ENCODE measurements around the gene ATXN3L.

The ATXN3L gene

DNA sequence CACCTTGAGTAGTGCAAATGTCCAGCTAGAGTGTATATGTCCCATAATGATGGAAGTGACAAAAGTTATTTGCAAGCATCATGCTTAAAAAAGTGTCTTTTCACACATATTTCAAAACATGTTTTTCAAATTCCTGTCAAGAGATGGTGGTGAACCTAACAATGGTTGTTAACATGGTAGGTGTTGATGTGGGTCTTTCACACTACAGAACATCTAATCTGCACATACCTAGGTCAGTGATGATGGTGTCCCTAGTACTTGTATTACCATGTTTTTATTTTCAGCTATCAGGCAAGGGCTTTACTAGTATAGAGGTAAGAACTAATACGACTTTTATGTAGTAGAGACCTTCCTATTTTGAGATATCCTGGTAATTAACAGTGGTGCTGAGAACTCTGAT, 3.4 kb upstream of the ATXN3L start:
- TF ChIP-seq TAF1 (IDR thresholded peaks at IDR 0.05; ENCODE audit: borderline replicate concordance, insufficient read depth, low read length) (no peak), POLR2AphosphoS5 (IDR thresholded peaks at IDR 0.05; ENCODE audit: low read depth, low read length) (no peak), FOXP2 (optimal IDR thresholded peaks at IDR 0.05; ENCODE audit: borderline replicate concordance, extremely low read depth, extremely low read length, insufficient read depth) (no peak), SIN3A (IDR thresholded peaks at IDR 0.05; ENCODE audit: borderline replicate concordance, insufficient read depth, low read length) (no peak)
- TF ChIP-seq, protein P1, sequence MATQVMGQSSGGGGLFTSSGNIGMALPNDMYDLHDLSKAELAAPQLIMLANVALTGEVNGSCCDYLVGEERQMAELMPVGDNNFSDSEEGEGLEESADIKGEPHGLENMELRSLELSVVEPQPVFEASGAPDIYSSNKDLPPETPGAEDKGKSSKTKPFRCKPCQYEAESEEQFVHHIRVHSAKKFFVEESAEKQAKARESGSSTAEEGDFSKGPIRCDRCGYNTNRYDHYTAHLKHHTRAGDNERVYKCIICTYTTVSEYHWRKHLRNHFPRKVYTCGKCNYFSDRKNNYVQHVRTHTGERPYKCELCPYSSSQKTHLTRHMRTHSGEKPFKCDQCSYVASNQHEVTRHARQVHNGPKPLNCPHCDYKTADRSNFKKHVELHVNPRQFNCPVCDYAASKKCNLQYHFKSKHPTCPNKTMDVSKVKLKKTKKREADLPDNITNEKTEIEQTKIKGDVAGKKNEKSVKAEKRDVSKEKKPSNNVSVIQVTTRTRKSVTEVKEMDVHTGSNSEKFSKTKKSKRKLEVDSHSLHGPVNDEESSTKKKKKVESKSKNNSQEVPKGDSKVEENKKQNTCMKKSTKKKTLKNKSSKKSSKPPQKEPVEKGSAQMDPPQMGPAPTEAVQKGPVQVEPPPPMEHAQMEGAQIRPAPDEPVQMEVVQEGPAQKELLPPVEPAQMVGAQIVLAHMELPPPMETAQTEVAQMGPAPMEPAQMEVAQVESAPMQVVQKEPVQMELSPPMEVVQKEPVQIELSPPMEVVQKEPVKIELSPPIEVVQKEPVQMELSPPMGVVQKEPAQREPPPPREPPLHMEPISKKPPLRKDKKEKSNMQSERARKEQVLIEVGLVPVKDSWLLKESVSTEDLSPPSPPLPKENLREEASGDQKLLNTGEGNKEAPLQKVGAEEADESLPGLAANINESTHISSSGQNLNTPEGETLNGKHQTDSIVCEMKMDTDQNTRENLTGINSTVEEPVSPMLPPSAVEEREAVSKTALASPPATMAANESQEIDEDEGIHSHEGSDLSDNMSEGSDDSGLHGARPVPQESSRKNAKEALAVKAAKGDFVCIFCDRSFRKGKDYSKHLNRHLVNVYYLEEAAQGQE (IDR thresholded peaks at IDR 0.05; ENCODE audit: insufficient read depth in 1 of 2, low read depth in 2 of 2, low read length in 2 of 2), result no peak

DNA sequence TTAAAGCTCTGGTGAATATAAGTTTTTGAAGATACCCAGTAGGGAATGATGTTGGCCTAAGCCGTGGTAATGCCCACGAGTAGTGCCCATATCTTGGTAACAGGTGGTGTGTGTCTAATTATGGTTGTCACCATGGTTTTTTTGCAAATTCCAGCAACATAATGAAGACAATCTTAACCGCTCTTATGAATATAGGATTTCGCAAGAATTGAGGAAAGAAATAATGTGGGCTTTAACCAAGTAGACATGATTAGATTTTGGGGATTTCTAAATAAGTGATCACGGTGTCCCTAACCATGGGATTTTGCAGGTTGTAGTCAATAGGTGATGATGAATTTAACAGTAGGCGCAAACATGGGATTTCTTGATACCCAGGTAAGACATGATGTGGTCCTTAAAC, 2.5 kb downstream of the ATXN3L start:
- TF ChIP-seq POLR2AphosphoS5 (IDR thresholded peaks at IDR 0.05; ENCODE audit: low read depth, low read length), result no peak
- TF ChIP-seq SIN3A (IDR thresholded peaks at IDR 0.05; ENCODE audit: borderline replicate concordance, insufficient read depth, low read length), result no peak

DNA sequence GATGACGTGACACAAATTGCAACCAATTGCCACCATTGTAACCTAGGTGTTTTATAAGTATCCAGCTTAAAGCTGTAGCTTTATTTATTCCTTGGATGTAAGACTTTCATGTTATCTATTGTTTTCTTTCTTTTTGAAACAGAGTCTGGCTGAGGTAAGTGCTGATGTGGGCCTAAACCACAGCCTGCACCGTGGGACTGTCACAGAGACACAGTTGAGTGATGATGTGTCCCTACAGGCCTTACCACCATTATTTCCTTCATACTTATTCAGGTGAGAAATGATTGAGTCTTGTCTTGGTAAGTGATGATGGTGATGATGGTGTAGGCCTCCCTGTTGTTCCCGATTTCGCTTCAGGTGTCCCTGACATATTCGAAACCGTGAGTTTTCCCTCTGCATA, 8.3 kb downstream of the ATXN3L start:
- TF ChIP-seq TAF1 (IDR thresholded peaks at IDR 0.05; ENCODE audit: borderline replicate concordance, insufficient read depth, low read length) (no peak), POLR2AphosphoS5 (IDR thresholded peaks at IDR 0.05; ENCODE audit: low read depth, low read length) (no peak), FOXP2 (optimal IDR thresholded peaks at IDR 0.05; ENCODE audit: borderline replicate concordance, extremely low read depth, extremely low read length, insufficient read depth) (no peak)
- TF ChIP-seq, protein P1 (IDR thresholded peaks at IDR 0.05; ENCODE audit: insufficient read depth in 1 of 2, low read depth in 2 of 2, low read length in 2 of 2), result no peak

DNA sequence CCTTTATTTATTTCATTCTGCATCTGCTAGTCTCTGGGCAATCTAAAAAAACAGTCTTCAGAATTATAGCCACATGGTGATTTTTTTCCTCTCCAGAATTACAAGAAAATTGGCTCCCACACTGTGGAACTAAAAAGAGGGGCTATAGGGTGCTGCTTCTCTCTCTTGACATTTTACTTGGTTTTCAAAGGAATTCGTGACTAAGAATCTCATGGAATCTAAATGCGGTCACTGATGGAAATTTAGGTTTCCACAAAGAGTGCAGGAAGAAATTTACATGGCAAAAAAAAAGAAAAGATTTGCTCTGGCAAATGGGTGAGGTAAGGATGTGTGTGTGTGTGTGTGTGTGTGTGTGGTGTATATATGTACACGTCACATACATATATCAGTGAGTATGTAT, 10.2 kb downstream of the ATXN3L start:
- TF ChIP-seq FOXP2 (optimal IDR thresholded peaks at IDR 0.05; ENCODE audit: borderline replicate concordance, extremely low read depth, extremely low read length, insufficient read depth), result no peak
- TF ChIP-seq, protein P1 (IDR thresholded peaks at IDR 0.05; ENCODE audit: insufficient read depth in 1 of 2, low read depth in 2 of 2, low read length in 2 of 2), result no peak
- TF ChIP-seq SIN3A (IDR thresholded peaks at IDR 0.05; ENCODE audit: borderline replicate concordance, insufficient read depth, low read length), result no peak
- no peak for TF ChIP-seq TAF1 (IDR thresholded peaks at IDR 0.05; ENCODE audit: borderline replicate concordance, insufficient read depth, low read length)
- no peak for TF ChIP-seq POLR2AphosphoS5 (IDR thresholded peaks at IDR 0.05; ENCODE audit: low read depth, low read length)

DNA sequence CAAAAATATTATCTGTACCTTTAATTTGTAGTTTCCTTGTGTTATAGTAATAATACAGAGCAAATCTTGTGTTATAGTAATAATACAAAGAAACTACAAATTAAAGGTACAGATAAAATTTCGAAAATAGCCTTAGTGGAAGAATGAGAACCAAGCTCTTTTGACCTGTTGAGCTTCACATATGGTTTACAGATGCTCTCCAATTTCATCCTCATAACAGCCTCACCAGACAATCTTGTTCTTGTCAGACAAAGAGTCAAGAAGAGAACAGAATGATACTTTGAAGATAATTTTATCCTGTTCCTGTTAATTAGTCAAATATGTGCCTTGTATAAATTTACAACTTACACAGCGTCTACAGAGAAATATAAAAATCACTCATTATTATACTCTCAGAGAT, 12.8 kb downstream of the ATXN3L start:
- TF ChIP-seq TAF1 (IDR thresholded peaks at IDR 0.05; ENCODE audit: borderline replicate concordance, insufficient read depth, low read length), result no peak
- no peak for TF ChIP-seq SIN3A (IDR thresholded peaks at IDR 0.05; ENCODE audit: borderline replicate concordance, insufficient read depth, low read length)
- no peak for TF ChIP-seq POLR2AphosphoS5 (IDR thresholded peaks at IDR 0.05; ENCODE audit: low read depth, low read length)
- TF ChIP-seq, protein P1 (IDR thresholded peaks at IDR 0.05; ENCODE audit: insufficient read depth in 1 of 2, low read depth in 2 of 2, low read length in 2 of 2), result no peak
- no peak for TF ChIP-seq FOXP2 (optimal IDR thresholded peaks at IDR 0.05; ENCODE audit: borderline replicate concordance, extremely low read depth, extremely low read length, insufficient read depth)
